NT2/D1 (cell line): ENCODE results near the gene ATP2A2.

Experiments
- SUZ12 ChIP-seq: IDR thresholded peaks from 2 replicates; pipeline ENCODE4 v1.6.1; 2011; ENCODE audit not compliant: insufficient read length, insufficient read depth; ENCODE audit errors: extremely low read depth
- YY1 ChIP-seq: IDR thresholded peaks from 2 replicates; pipeline ENCODE4 v1.6.1; 2011; ENCODE audit not compliant: insufficient read length, insufficient read depth
- ZNF274 ChIP-seq: IDR thresholded peaks from 2 replicates; pipeline ENCODE4 v1.6.1; 2011; ENCODE audit warnings: mild to moderate bottlenecking, low read depth, low read length

DNA sequence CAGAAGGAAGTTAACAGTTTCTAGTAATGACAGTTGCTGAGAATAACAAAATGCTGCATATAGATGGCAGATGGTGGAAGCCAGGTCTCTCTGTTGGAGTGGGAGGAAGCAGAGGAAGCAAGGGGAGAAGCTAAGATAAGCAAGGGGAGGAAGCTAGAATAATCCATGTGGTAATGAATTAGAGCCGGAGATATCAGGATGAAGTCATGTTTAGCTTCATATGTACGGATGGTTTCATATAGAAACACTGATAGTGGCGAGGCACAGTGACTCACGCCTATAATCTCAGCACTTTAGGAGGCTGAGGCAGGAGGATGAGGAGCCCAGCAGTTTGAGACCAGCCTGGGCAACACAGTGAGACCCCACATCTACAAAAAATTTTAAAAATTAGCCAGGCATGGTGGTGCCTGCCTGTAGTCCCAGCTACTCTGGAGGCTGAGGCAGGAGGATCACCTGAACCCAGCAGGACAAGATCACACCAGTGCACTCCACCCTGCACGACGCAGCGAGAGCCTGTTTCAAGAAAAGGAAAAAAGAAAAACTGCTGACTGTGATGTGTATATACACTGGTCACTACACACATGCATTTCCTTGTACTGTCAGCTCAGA, 73.2 kb downstream of the ATP2A2 start:
- TF ChIP-seq YY1 (no peak), ZNF274 (no peak), SUZ12 (no peak)
